NCI-H1048 (cell line): ENCODE data around the gene ACER3.
A peak's percentile ranks its signal among the peaks of the same experiment; 100 is the strongest.
"Not testable (repeated sequence)": the region's sequence is repeated elsewhere in the genome, so short reads cannot be mapped to it uniquely, and the experiment has no call there.

Experiments used
- DNase-seq: peaks from one replicate; lab custom pipeline; 2025; lab: John Stamatoyannopoulos, UW

Gene ACER3

GRCh38 chr11:76872959-76873827 is 12.5 kb downstream of the ACER3 start:
- DNase-seq, result no peak

GRCh38 chr11:76878014-76878413 is 17.3 kb downstream of the ACER3 start:
- DNase-seq, result no peak

- DNase-seq, result no peak
These were observed 19.6 kb downstream of the ACER3 start for GRCh38 chr11:76880314-76880713.

- DNase-seq, result no peak
These were observed 20.2 kb downstream of the ACER3 start for GRCh38 chr11:76880956-76881355.

GRCh38 chr11:76885390-76886097 is 24.8 kb downstream of the ACER3 start:
- no peak for DNase-seq

- DNase-seq, result no peak
These were observed 28.3 kb downstream of the ACER3 start for GRCh38 chr11:76888989-76889388.

GRCh38 chr11:76889411-76889975 is 28.8 kb downstream of the ACER3 start:
- no peak for DNase-seq

- DNase-seq, result no peak
These were observed 29.6 kb downstream of the ACER3 start for GRCh38 chr11:76890329-76890728.

- no peak for DNase-seq
These were observed 30.6 kb downstream of the ACER3 start for GRCh38 chr11:76891285-76891684.

GRCh38 chr11:76891793-76892192 is 31.1 kb downstream of the ACER3 start:
- DNase-seq, result no peak

- DNase-seq, result no peak
These were observed 31.6 kb downstream of the ACER3 start for GRCh38 chr11:76892306-76892705.

- DNase-seq, result no peak
These were observed 36.5 kb downstream of the ACER3 start for GRCh38 chr11:76897233-76897632.

GRCh38 chr11:76901144-76901543 is 40.4 kb downstream of the ACER3 start:
- DNase-seq, result no peak

- DNase-seq, result not testable (repeated sequence)
These were observed 40.9 kb downstream of the ACER3 start for GRCh38 chr11:76901622-76902021.

- DNase-seq, result no peak
These were observed 41.6 kb downstream of the ACER3 start for GRCh38 chr11:76902121-76903014.

GRCh38 chr11:76903325-76903724 is 42.6 kb downstream of the ACER3 start:
- peak; percentile 54 for DNase-seq

GRCh38 chr11:76910620-76911414 is 50.1 kb downstream of the ACER3 start:
- DNase-seq, result no peak

GRCh38 chr11:76911415-76911808 is 50.7 kb downstream of the ACER3 start:
- DNase-seq, result no peak

- no peak for DNase-seq
These were observed 56.0 kb downstream of the ACER3 start for GRCh38 chr11:76916712-76917111.

- DNase-seq, result peak; percentile 57
These were observed 58.2 kb downstream of the ACER3 start for GRCh38 chr11:76918941-76919386.

- no peak for DNase-seq
These were observed 58.7 kb downstream of the ACER3 start for GRCh38 chr11:76919467-76919866.
